ENCODE results near the gene REEP1.

DNA sequence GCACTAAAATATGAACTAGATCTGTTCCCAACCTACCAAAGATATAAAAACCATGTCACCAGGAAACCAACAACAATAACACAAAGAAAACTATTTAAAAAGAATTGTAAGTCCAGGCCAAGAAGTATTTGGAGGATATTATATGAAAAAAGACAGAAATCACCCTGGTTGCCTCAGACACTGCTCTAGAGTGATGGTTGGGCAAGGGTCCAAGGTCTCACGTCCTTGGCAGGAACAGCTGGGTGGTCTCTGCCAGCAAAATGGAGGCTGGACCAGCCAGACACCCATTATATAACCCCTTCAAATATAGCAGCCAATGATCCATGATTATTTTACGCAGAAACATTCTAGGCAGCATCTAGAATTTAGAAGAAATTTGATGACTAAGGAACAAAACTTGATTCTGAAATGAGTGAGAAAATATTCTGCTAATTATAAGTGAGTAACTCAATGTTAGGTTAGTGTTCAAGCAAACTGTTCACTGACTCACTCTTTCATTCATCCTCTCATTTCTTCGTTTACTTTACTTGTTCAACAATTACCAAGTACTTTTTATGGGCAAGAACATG is 102.8 kb downstream of the REEP1 start:
- TF ChIP-seq, protein P1, sequence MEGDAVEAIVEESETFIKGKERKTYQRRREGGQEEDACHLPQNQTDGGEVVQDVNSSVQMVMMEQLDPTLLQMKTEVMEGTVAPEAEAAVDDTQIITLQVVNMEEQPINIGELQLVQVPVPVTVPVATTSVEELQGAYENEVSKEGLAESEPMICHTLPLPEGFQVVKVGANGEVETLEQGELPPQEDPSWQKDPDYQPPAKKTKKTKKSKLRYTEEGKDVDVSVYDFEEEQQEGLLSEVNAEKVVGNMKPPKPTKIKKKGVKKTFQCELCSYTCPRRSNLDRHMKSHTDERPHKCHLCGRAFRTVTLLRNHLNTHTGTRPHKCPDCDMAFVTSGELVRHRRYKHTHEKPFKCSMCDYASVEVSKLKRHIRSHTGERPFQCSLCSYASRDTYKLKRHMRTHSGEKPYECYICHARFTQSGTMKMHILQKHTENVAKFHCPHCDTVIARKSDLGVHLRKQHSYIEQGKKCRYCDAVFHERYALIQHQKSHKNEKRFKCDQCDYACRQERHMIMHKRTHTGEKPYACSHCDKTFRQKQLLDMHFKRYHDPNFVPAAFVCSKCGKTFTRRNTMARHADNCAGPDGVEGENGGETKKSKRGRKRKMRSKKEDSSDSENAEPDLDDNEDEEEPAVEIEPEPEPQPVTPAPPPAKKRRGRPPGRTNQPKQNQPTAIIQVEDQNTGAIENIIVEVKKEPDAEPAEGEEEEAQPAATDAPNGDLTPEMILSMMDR (IDR thresholded peaks at IDR 0.05; ENCODE audit: poor library complexity): no peak
- no peak for TF ChIP-seq EZH2phosphoT487 (IDR thresholded peaks at IDR 0.05; ENCODE audit: low read depth, severe bottlenecking, unreplicated experiment)

Measured in hepatocyte (in vitro differentiated cells).